Measurements from ENCODE around the gene CACNA1B.

DNA sequence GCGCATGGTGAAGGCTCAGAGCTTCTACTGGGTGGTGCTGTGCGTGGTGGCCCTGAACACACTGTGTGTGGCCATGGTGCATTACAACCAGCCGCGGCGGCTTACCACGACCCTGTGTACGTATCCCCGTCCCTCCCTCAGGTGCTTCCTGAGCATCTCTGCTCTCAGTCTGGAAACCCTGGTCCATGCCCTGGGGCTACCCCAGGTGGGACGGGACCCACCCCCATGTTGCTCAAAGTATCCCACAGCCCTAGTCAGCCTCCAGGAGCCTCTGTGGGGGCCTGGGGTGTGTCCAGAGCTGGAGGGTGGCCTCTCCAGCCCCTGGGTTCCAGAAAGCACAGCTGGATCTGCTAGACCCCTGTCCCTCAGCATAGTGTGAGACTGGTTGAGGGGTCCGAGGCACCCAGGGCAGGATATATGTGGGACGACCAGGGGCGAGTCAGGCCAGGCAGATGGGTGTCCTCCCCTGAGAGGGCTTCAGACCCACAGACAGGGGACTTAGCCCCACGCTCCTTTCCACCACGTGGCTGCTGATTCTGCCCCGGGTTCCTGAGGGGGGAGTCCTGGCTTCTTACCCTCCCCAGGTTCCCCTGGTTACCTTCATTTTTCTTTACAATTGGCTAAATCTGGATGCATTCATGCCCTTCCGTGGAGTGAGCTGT is 94.0 kb downstream of the CACNA1B start:
- no peak for TF ChIP-seq EZH2 (IDR thresholded peaks at IDR 0.05; ENCODE audit: low read length, missing control alignments)
- TF ChIP-seq, protein P1, sequence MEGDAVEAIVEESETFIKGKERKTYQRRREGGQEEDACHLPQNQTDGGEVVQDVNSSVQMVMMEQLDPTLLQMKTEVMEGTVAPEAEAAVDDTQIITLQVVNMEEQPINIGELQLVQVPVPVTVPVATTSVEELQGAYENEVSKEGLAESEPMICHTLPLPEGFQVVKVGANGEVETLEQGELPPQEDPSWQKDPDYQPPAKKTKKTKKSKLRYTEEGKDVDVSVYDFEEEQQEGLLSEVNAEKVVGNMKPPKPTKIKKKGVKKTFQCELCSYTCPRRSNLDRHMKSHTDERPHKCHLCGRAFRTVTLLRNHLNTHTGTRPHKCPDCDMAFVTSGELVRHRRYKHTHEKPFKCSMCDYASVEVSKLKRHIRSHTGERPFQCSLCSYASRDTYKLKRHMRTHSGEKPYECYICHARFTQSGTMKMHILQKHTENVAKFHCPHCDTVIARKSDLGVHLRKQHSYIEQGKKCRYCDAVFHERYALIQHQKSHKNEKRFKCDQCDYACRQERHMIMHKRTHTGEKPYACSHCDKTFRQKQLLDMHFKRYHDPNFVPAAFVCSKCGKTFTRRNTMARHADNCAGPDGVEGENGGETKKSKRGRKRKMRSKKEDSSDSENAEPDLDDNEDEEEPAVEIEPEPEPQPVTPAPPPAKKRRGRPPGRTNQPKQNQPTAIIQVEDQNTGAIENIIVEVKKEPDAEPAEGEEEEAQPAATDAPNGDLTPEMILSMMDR (conservative IDR thresholded peaks at IDR 0.05 in 1 of 2, IDR thresholded peaks at IDR 0.05 in 1 of 2; ENCODE audit: low read depth in 1 of 2, low read length in 2 of 2) = no peak

Data from fibroblast of lung (primary cell).